Effector memory CD4-positive, alpha-beta T cell (primary cell): Measurements from ENCODE around the gene TNFRSF8.
A peak's percentile ranks its signal among the peaks of the same experiment; 100 is the strongest.

Source experiments
- DNase-seq, 3 donors: peaks; one replicate each; pipeline ENCODE4 v3.0.0-alpha.2; 2020
- H3K27ac ChIP-seq: 2 replicates; pipeline ENCODE4 v1.7.0; 2013; ENCODE audit warnings: mild to moderate bottlenecking, low read length, moderate library complexity; ENCODE audit not compliant: insufficient read depth, poor library complexity, severe bottlenecking
- H3K27me3 ChIP-seq: replicated peaks from 2 replicates; pipeline ENCODE4 v1.7.0; 2013; ENCODE audit warnings: mild to moderate bottlenecking, low read length; ENCODE audit not compliant: insufficient read depth, control insufficient read depth, poor library complexity, severe bottlenecking
- H3K36me3 ChIP-seq: 2 replicates; pipeline ENCODE4 v1.7.0; 2013; ENCODE audit warnings: mild to moderate bottlenecking, low read length, moderate library complexity; ENCODE audit not compliant: control insufficient read depth, insufficient read depth
- H3K4me1 ChIP-seq: 2 replicates; pipeline ENCODE4 v1.7.0; 2013; ENCODE audit warnings: low read length, mild to moderate bottlenecking; ENCODE audit not compliant: control insufficient read depth, insufficient read depth, poor library complexity, severe bottlenecking
- H3K4me3 ChIP-seq: 2 replicates; pipeline ENCODE4 v1.7.0; 2013; ENCODE audit warnings: low read length, low read depth, mild to moderate bottlenecking; ENCODE audit not compliant: insufficient read depth, poor library complexity, severe bottlenecking
- H3K9me3 ChIP-seq: 2 replicates; pipeline ENCODE4 v1.7.0; 2013; ENCODE audit warnings: mild to moderate bottlenecking, low read length, moderate library complexity; ENCODE audit not compliant: control insufficient read depth

The TNFRSF8 gene

DNA sequence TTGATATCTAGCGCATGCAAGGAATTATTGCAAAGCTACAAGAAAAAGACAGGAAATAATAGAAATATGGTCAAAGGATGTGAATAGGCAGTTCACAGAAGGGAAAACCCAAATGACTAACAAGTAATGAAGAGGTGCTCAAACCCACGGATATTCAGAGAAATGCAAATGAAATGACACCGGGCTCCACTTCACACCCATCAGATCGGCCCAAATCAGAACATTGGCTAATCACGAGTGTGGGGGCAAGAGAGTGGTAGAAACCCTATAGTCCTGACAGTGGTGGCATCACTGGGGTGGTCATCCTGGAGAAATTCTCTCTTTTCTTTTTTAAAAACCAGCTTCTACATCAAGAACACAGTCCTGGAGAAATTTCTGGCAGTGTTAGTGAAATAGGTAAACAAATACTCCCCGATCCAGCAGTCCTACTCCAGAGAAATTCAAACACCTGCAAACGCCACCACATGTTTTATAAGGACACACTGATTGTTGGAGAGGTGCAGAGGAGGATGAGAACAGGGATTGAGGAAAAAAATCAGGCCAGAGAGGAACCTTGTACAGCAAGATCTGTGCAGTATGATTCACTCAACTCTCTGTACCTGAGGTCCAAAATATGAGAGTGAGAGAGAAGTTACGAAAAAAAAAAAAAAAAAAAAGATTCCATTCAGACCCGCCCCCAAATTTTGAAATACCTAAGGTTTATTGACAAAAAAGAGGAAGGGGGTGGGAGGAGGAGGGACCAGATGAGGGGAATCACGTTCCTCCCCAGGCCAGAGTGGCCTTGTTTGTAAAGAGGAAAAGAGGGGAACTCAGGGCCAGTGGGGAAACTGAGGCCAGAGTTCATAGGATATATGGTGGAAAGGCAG, 94.5 kb downstream of the TNFRSF8 start:
- Histone ChIP-seq H3K9me3 (no peaks in the 10 kb centered on the region), H3K4me3 (peak overlapping the region; percentile 46), H3K27ac (peak overlapping the region; percentile 73), H3K36me3 (no peaks in the 10 kb centered on the region), H3K27me3 (no peaks in the 10 kb centered on the region), H3K4me1 (peaks cover 73% of the 10 kb centered on the region)
- DNase-seq = no peak

GRCh38 chr1:12158357-12159092, 95.4 kb downstream of the TNFRSF8 start:
- Histone ChIP-seq H3K36me3 (no peaks in the 10 kb centered on the region), H3K9me3 (no peaks in the 10 kb centered on the region), H3K4me1 (peaks cover 73% of the 10 kb centered on the region), H3K27me3 (no peaks in the 10 kb centered on the region), H3K4me3 (peak overlapping the region; percentile 46), H3K27ac (peak overlapping the region; percentile 73)
- no peak for DNase-seq

DNA sequence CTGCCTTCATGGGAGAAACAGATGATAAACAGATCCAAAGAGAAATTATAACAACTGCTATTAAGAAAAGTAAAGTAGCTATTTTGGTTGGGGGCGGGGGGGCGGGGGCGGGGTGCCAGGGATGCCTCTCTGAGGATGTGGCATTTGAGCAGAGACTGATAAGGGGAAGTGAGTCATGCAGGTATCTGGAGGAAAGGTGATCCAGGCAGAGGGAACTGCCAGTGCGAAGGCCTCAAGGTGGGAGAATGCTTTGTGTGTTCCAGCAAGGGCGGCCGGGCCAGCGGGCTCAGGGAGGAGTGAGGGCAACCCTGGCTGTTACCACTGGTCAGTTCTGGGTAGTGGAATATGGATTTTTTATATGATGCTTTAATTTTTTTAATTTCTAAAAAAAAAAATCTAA, 96.7 kb downstream of the TNFRSF8 start:
- H3K9me3 ChIP-seq = no peaks in the 10 kb centered on the region
- H3K36me3 ChIP-seq = no peaks in the 10 kb centered on the region
- H3K4me3 ChIP-seq = no peak overlapping the region
- H3K27me3 ChIP-seq = no peaks in the 10 kb centered on the region
- peak; percentile 46 to 58 (median 46) for DNase-seq
- peak overlapping the region; percentile 44 for H3K27ac ChIP-seq
- peaks cover 73% of the 10 kb centered on the region for H3K4me1 ChIP-seq

GRCh38 chr1:12161324-12161661, 98.2 kb downstream of the TNFRSF8 start:
- H3K4me3 ChIP-seq = no peak overlapping the region
- no peaks in the 10 kb centered on the region for H3K36me3 ChIP-seq
- H3K27me3 ChIP-seq = no peaks in the 10 kb centered on the region
- no peaks in the 10 kb centered on the region for H3K9me3 ChIP-seq
- no peak for DNase-seq
- H3K4me1 ChIP-seq = peaks cover 65% of the 10 kb centered on the region
- H3K27ac ChIP-seq = peak overlapping the region; percentile 67

DNA sequence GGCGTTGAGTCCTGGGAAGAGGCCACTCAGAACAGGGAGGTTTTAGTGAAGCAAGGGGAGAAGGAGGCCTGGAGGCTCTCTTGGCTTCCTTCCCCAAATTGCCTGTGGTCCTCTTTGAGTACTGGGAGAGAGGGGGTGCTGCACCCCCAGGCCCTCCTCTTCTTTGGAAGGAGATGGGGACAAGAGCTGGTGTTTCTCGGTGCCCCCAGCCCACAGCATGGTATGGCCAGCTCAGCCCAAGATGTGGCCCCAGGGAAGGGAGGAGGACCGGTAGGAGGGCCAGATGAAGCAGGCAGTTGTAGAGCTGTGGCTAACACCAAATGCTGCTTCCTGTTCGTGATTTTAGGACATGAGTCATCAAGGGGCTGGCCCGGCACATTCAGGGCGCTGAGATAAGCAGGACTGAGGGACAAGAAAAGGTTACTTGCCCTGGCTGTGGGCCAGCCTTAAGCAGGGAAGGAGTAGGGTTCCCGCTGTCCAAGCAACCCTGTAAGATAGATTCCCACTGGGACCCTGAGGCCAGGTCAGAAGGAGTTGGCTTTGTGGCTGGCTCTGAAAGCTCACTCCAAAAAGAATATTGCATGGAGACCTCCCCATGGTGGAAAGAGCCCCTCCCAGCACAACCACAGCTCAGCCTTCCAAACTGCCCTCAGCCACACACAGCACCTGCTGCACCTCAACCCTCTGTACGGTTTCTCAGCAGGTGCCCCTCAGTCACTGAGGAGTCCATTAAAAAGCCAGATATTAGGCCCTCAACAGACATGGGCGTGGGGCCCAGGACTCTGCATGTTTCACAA, 98.8 kb downstream of the TNFRSF8 start:
- Histone ChIP-seq H3K36me3 (no peaks in the 10 kb centered on the region), H3K4me3 (no peak overlapping the region), H3K9me3 (no peaks in the 10 kb centered on the region), H3K27ac (peak overlapping the region; percentile 67), H3K27me3 (no peaks in the 10 kb centered on the region), H3K4me1 (peaks cover 67% of the 10 kb centered on the region)
- DNase-seq = peak; percentile 71 to 75 (median 71)

DNA sequence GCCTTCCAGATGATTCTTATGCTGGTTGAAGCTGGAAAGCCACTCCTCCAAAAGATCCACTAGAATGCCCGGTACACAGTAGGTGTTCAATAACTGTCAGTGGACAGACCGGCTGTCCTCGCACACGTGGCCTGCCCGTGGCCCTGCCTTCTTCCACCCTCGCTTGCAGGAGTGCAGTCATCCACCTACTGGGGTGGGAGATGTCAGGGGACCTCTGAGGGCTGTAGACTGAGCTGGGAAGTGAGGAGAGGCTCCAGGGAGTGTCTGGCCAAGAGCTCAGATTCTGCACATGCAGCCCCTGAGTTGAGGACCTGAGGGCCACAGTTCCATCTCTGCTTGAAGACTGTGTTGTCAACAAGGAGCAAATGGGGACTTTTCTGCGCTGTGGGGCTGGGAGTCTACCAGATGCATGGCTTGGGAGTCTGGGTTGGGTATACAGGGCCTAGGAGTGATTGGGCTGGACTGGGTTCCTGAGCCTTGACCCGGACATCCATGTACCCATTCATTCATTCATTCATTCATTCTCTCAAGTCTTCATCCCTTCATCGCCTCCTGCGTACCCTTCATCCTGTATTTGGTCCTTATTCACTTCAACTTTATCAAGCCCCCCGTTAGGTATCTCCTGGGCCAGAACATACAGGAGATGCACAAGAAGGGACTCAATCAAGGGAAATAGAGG, 99.5 kb downstream of the TNFRSF8 start:
- H3K36me3 ChIP-seq = no peaks in the 10 kb centered on the region
- no peak overlapping the region for H3K4me3 ChIP-seq
- no peaks in the 10 kb centered on the region for H3K9me3 ChIP-seq
- peak overlapping the region; percentile 67 for H3K27ac ChIP-seq
- H3K27me3 ChIP-seq = no peaks in the 10 kb centered on the region
- H3K4me1 ChIP-seq = peaks cover 60% of the 10 kb centered on the region
- no peak for DNase-seq

- peak overlapping the region; percentile 67 for H3K27ac ChIP-seq
- no peaks in the 10 kb centered on the region for H3K9me3 ChIP-seq
- no peaks in the 10 kb centered on the region for H3K27me3 ChIP-seq
- DNase-seq = no peak
- no peak overlapping the region for H3K4me3 ChIP-seq
- no peaks in the 10 kb centered on the region for H3K36me3 ChIP-seq
- peaks cover 56% of the 10 kb centered on the region for H3K4me1 ChIP-seq
Measured at GRCh38 chr1:12163210-12163609, 100.1 kb downstream of the TNFRSF8 start.

DNA sequence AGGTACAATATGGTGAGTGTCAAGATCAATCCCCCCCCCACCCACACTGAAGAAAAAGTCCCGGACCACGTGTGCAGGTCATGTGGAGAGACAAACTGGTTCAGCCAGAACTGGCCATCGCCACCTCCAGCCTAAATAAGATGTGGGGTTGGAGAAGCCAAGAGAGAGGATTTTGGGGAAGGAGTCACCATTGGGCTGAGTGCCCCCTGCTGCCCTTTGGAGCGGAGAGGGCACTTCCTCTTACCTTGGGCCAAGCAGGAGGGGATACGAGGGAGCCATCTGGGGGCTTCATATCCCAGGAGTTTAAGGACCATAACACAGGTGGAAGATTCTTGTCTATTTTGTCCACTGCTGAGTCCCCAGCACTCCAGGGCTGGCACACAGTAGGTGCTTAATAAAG, 101.1 kb downstream of the TNFRSF8 start:
- no peak overlapping the region for H3K27ac ChIP-seq
- no peaks in the 10 kb centered on the region for H3K36me3 ChIP-seq
- H3K9me3 ChIP-seq = no peaks in the 10 kb centered on the region
- H3K4me1 ChIP-seq = peaks cover 55% of the 10 kb centered on the region
- H3K27me3 ChIP-seq = no peaks in the 10 kb centered on the region
- no peak overlapping the region for H3K4me3 ChIP-seq
- DNase-seq = no peak

DNA sequence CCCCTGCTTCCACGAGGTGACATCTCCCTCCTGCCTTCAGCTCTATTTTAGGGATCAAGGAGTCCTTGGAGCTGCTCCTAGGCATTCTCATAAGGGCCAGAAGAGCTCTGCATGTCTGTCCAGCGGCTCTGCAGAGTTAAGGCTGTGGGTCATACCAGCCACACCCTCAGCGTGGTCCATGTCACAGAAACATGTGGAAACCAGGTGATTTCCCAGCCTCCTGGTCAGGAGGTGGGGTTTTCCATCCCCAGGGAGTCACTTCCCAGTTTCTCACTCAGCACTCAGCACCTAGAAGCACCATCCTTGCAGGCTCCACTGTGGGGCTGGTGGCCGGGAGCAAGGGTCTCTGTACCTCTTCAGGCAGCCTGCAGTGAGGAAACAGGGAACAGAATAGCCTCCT, 102.2 kb downstream of the TNFRSF8 start:
- Histone ChIP-seq H3K9me3 (no peaks in the 10 kb centered on the region), H3K27me3 (no peaks in the 10 kb centered on the region), H3K4me1 (peaks cover 59% of the 10 kb centered on the region), H3K27ac (no peak overlapping the region), H3K4me3 (no peak overlapping the region), H3K36me3 (no peaks in the 10 kb centered on the region)
- no peak for DNase-seq
